ACHN (cell line): ENCODE results near the gene NCAN.

Experiments
- DNase-seq: peaks from one replicate; pipeline ENCODE4 v3.0.0-alpha.2; 2015
- in situ Hi-C: cut with HindIII; loops from 2 replicates; pipeline ENCODE4 v1.10.0; 2017; ENCODE audit warnings: low sequenced_read_pairs, low pct_ligation_motif_present, low pct_unique_long_range_greater_than_20kb

The NCAN gene

GRCh38 chr19:19192078-19192882, 19.5 kb upstream of the NCAN start, which contains the start of the genes BORCS8 and RFXANK:
BORCS8 (minus strand) TSS chr19:19192152; CDS start chr19:19192117, 35 bp downstream.
RFXANK (plus strand) TSS chr19:19192258; CDS start chr19:19193947, 1,689 bp downstream.
- DNase-seq, result peak; percentile 98
- in situ Hi-C loops, result no loop called here

DNA sequence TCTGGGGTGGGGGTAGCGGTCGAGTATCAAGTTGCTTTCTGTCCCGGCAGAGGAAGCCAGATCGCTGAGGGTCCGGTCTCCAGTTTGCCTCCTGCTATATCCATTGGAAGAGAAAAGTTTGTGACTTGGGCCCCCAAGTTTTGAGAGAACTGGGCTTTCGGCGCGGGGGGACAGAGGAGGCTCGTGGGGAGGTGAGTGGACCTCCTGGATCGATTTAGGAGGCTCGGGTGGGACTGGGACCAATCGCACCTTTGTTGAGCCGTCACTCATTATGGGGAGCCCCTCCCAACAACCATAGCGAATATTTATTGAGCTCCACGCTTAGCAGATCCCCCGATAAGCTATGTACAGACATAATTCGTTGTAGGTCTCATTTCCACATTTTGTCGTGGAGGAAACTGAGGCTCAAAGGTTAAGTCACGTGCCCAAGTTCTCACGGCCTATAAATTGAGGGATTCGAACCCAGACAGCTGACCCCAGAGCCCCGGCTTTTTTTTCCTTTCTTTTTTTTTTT, 18.8 kb upstream of the NCAN start:
- DNase-seq, result no peak
- in situ Hi-C loops, result no loop called here

DNA sequence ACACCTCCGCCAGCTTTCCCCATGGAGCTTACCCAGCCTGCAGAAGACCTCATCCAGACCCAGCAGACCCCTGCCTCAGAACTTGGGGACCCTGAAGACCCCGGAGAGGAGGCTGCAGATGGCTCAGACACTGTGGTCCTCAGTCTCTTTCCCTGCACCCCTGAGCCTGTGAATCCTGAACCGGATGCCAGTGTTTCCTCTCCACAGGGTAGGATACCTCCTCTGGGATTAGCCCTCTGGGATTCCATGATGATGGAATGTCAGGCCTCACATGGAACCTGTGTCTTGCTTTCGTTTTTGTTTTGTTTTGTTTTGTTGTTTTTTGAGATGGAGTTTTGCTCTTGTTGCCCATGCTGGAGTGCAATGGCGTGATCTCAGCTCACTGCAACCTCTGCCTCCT, 17.8 kb upstream of the NCAN start:
- in situ Hi-C loops, result no loop called here

DNA sequence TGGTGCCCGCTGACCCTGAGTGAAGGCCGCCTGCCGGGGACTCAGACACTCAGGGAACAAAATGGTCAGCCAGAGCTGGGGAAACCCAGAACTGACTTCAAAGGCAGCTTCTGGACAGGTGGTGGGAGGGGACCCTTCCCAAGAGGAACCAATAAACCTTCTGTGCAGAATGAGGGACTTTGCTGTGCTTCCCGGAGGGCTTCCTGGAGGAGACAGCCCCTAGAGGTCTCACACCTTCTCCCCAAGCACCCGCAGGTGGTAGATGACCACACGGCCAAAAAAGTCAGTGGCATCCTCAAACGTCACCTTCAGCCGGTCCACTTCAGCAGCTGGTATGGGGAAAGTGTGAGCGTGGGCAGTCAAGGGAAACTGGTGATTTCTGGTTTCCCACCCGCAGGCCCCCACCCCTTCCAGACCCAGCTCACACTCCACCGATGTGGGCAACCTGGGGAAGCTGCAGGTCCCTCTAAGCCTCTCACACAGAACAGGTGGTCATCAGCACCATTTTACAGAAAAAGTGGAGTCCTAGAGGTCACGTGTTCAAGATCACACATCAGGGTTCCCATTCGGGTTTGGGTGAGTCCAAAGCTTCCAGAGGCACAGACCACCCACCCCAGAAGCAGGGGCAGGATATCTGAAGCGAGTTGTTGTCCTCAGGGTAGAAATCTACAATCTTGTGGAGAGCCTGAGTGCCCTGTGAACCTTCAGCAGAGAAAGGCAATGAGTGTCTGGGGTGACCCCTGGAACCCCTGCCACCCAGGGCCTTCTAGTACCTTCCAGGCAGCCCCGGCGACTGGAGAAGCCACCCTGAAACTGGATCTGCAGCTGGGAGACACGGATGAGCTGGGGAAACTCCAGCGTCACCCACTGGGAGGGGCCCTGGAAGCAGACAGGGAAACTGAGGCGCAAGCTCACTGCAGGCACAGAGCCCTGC, 9.8 kb upstream of the NCAN start:
- in situ Hi-C loops, result no loop called here

More for the DNA sequence above, 17.8 kb upstream of the NCAN start:
- DNase-seq, result no peak

DNA sequence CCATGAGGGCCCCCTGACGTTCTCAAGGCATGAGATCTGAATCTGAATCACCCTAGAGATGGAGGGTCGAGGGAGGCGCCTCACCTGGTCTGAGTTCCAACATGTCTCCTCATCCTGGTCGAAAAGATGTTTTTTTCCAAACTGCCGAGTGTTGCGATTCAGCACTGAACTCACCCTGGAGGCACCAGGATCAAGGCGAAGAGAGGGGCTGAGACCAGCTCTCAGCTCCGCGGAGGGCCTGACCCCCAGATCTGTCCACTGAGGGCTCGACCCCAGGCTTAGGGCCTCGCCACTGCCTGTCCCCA, 9.1 kb upstream of the NCAN start:
- no peak for DNase-seq
- in situ Hi-C loops, result no loop called here

More for the DNA sequence above, 9.8 kb upstream of the NCAN start:
- DNase-seq, result no peak

- in situ Hi-C loops, result no loop called here
- DNase-seq, result peak; percentile 85
Observed at GRCh38 chr19:19203012-19203856, 8.5 kb upstream of the NCAN start, which contains the start of gene NR2C2AP. NR2C2AP (minus strand) TSS chr19:19203414; CDS start chr19:19203060, 354 bp downstream.

GRCh38 chr19:19204181-19204580, 7.6 kb upstream of the NCAN start:
- no peak for DNase-seq
- in situ Hi-C loops, result no loop called here

DNA sequence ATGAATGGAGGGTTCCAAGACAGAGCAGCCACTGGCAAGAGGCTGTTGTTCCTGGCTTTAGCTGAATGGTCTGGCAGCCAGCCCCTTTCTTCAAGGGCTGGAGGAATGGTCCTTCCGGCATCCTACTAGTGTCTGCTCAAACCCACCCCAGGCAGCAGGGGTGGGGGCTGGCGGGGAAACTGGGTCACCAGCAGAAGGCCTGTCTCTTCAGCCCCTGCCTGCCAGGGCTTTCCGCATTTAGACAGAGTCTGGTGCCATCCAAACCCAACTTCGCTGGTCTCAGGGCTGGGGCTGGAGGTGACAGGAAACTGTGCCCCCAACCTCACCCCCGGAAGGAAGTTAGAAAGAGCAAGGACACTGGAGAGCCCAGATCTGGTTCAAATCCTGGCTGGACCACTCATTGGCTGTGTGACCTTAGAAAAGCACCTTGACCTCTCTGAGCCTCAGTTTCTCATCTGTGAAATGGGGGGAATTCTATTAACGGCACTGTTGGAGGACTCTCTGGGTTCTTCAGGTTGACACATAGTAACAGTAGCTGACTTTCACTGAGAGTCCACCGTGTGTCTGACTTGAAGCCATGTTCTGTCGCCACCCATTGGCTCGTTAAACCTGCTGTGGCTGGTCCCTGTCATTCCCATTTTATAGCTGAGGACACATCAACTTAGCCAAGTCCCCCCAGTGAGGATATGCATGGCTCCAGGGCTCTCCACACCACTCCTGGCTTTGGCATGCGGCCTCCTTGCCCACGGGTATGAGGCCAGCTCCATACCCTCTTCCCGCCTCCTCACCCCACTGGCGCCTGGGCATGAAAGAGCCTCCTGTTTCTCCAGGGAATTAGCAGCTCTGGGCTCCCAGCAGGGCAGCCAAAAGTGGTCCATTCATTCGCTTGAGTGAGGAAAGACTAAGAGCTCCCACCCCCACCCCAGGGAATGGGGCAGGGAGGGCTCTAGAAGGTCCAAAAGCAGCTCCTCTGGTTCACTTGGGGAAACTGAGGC, 6.0 kb upstream of the NCAN start:
- no peak for DNase-seq
- in situ Hi-C loops, result no loop called here

DNA sequence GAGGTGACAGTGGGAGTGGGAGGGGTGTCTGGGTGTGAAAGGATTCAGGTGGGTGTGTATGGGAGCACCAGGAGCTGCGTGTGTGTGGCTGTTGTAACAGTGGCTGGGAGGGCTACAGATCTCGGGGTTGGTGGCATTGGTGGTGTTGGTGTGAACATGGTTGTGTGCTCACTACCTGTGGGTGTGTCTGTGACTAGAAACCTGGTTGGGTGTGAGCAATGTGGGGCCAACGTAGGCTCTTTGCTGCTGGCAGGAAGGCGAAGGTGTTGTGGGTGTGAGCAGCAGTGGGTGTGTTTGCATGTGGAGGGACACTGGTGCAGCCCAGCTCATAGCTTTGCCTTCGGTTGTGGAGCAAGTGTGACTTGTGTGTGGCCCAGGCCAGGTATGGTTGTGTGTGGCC, 4.8 kb upstream of the NCAN start:
- no peak for DNase-seq
- in situ Hi-C loops, result no loop called here

DNA sequence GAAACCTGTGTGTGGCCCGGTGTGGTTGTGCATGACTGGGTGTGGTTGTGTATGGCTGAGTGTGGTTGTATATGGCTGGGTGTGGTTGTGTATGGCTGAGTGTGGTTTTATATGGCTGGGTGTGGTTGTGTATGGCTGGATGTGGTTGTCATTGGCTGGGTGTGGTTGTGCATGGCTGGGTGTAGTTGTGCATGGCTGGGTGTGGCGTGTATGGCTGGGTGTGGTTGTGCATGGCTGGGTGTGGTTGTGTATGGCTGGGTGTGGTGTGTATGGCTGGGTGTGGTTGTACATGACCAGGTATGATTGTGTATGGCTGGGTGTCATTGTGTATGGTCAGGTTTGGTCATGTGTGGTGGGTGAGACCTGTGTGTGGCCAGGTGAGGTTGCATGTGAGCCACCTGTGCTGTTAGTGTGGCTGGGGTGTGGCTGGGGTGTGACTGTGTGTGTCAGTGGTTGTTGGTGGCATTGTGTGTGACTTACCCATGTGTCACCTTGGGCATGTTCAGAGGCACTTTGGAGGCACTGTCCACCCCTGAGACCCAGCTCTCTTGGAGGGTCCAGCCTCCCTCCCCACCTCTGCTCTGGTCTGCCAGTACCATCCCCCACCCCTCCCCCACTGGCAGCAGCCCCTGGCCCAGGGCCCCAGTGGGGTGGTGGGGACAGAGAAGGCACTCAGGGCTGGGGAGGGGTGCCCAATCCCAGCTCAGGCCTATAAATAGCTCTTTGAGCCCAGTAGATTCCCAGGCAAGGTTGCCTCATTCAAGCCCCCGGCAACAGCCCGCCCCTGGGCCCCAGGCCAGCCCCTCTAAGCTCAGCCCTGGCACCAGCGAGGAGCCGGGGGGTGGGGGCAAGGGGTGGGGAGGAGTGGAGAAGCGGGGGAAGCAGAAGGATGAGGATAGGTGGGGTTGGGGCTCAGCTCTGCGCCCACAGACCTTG, 3.9 kb upstream of the NCAN start:
- in situ Hi-C loops, result no loop called here
- DNase-seq, result no peak

- in situ Hi-C loops, result no loop called here
- DNase-seq, result no peak
Observed at GRCh38 chr19:19209372-19209771, 2.4 kb upstream of the NCAN start.

- in situ Hi-C loops, result no loop called here
- no peak for DNase-seq
Observed at GRCh38 chr19:19212916-19213315, 1.2 kb downstream of the NCAN start.

GRCh38 chr19:19213426-19214158, 1.8 kb downstream of the NCAN start:
- no peak for DNase-seq
- in situ Hi-C loops, result no loop called here

- in situ Hi-C loops, result no loop called here
- no peak for DNase-seq
Observed at GRCh38 chr19:19214159-19214490, 2.4 kb downstream of the NCAN start.

- in situ Hi-C loops, result no loop called here
- peak; percentile 61 for DNase-seq
Observed at GRCh38 chr19:19214892-19215291, 3.1 kb downstream of the NCAN start.

- in situ Hi-C loops, result no loop called here
- no peak for DNase-seq
Observed at GRCh38 chr19:19215792-19216191, 4.0 kb downstream of the NCAN start.
